RCC 7860 (cell line): ENCODE results near the gene YBEY.

Experiments
- DNase-seq: peaks from one replicate; pipeline ENCODE4 v3.0.0-alpha.2; 2015; ENCODE audit warnings: low spot score
- FAIRE-seq: peaks from 2 replicates; lab custom pipeline; 2012; peaks lifted over from hg19 to GRCh38; lab: Jason Lieb, UNC

YBEY gene

GRCh38 chr21:46264046-46264689 is 22.0 kb upstream of the YBEY start:
- FAIRE-seq (no peak), DNase-seq (no peak)

DNA sequence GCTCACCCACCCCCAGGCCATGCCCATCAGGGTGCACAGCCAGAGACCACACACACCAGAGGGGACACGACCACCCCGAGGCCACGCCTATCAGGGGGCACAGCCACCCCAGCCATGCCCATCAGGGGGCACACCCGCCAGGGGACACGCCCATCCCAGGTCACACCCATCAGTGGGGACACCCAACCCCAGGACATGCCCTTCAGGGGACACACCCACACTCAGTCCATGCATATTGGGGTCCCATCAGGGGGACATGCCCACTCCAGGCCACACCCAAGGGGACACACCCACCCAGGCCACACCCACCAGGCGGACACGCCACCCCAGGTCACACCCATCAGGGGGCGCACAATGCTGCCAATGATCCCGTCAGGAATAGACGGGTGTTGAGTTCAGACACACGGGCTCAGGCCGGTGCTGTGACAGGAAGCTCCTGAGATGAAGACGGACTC is 21.4 kb upstream of the YBEY start:
- no peak for DNase-seq
- FAIRE-seq = no peak

- DNase-seq (no peak), FAIRE-seq (no peak)
These were observed 20.2 kb upstream of the YBEY start for GRCh38 chr21:46265736-46266525.

DNA sequence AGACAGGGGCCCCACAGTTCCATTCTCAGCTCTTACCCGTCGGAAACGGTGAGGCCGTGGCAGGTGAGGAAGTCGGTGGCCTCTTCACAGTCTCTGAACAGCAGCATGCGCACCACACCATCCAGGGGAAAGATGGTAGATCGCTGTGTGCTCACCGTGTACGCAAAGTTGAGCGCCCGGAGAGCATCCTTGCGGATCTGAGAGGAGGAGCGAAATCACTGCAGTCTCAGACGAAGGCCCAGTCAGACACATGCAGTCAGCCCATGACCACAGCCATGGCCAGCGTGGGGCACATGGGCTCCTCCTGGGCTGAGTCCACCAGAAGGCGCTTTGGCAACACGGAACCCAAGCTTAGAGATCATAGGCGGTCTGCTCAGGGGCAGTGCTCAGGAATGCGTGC is 19.2 kb upstream of the YBEY start:
- FAIRE-seq = no peak
- no peak for DNase-seq

GRCh38 chr21:46268371-46268770 is 17.8 kb upstream of the YBEY start:
- no peak for FAIRE-seq
- no peak for DNase-seq

- FAIRE-seq (peak; percentile 97), DNase-seq (peak; percentile 93)
These were observed 16.7 kb upstream of the YBEY start for GRCh38 chr21:46269466-46269865.

- DNase-seq (no peak), FAIRE-seq (no peak)
These were observed 12.8 kb upstream of the YBEY start for GRCh38 chr21:46273341-46273740.

DNA sequence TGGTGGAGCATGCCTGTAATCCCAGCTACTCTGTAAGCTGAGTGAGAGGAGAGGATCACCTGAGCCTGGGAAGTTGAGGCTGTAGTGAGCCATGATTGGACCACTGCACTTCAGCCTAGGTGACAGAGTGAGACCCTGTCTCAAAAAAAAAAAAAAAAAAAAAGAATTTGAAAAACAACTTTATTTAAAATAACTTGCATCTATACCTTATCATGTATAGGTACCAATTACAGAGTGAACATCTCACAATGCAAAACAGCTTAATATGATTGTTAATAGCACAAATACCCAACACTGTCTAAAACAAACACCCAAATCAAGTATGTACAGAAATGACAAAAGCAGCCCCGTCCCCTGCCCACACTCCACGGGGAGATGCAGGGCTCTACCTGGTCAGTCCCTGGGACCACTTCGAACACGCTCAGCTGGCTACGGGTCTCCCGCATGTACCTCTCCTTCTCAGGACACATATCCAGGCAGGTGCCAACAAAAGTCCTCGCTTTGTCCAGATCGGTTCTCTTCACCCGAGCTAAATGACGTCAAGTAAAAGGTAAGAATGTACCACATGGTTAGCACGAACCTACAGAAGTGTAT is 11.2 kb upstream of the YBEY start:
- FAIRE-seq (no peak), DNase-seq (no peak)

DNA sequence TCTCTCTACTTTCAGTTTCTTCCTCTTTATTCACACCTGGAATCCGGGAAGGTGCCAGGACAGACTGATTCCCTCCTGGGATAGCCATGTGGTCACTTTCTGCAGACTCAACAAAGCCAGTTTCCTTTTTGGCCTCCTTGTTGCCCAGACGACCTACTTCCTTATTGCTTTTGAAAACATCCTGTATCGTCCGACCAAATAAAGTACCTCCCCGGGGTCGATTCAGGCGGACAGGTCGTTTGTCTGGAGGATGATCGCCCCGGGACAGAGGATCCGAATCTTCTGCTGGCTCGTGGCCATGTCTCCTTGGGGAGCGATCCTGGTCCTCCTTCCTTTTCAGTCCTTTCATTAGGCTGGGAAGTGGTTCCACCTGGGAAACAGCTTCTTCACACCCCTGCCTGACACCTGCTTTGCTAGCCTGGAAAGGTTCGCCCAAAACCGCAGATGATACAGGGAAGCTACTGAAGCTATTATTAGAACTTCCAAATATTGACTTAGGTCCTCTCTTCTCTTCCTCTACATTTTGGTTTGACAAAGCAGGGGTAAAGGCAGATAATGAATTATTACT is 2.0 kb upstream of the YBEY start:
- DNase-seq (no peak), FAIRE-seq (no peak)

DNA sequence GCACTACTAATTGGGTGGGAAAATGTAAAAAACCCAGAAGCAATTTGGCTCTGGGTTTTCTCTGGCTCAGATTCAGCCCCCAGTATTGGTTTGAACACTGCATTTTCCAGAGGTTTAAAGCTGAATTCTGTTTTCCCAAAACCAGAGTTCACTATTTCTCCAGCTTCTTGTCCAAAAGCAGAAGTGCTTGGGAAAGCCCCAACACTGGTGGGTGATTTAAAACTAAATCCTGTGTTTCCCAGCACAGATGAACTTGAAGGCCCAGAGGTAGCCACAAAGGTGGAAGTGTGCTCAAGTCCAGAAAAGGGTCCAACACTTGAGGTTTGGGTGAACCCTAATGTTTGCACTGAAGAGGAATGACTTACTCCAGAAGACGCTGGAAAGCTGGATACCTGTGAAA is 1.4 kb upstream of the YBEY start:
- FAIRE-seq (no peak), DNase-seq (no peak)

GRCh38 chr21:46285206-46285661 is 908 bp upstream of the YBEY start, which contains the start of gene MCM3AP:
TSS of gene MCM3AP (minus strand) at chr21:46285611. CDS start at chr21:46285286, 325 bp downstream.
- no peak for FAIRE-seq
- no peak for DNase-seq

GRCh38 chr21:46286648-46287002 is 483 bp downstream of the YBEY start:
- no peak for FAIRE-seq
- DNase-seq = no peak

- DNase-seq (no peak), FAIRE-seq (no peak)
These were observed 1.4 kb downstream of the YBEY start for GRCh38 chr21:46287541-46287940.

GRCh38 chr21:46289655-46290179 is 3.6 kb downstream of the YBEY start:
- FAIRE-seq = no peak
- no peak for DNase-seq

- FAIRE-seq (no peak), DNase-seq (no peak)
These were observed 5.4 kb downstream of the YBEY start for GRCh38 chr21:46291561-46291960.

DNA sequence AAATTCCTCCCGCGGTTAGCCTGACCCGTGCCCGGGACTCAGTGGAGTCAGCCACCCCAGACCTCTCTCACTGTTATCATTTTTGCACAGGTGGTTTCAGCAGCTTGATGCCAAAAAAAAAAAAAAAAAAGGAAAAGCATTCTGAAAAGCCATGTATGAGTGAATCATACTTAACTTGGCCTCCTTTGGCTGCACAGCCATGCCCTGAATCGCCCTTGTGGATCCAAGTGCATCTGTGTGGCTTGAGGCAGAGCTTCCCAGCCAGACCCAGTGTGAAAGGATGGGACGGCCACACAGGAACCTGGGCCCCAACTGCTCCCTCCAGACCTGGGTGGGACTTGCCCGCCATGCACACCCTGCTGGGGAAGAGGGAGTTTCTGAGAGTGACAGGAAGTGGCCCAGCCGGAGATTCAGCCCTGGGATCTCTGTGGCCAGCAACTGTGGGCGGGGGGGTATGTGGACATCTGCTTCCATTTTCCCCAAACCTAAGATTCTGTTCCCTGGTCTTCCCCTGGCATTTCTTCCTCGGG is 8.6 kb downstream of the YBEY start:
- FAIRE-seq (peak; percentile 81), DNase-seq (peak; percentile 84)

- no peak for DNase-seq
These were observed 9.1 kb downstream of the YBEY start for GRCh38 chr21:46295177-46295770.

GRCh38 chr21:46295996-46296752 is 10.0 kb downstream of the YBEY start:
- no peak for DNase-seq
- no peak for FAIRE-seq

More at GRCh38 chr21:46295177-46295770, 9.1 kb downstream of the YBEY start:
- FAIRE-seq = no peak

DNA sequence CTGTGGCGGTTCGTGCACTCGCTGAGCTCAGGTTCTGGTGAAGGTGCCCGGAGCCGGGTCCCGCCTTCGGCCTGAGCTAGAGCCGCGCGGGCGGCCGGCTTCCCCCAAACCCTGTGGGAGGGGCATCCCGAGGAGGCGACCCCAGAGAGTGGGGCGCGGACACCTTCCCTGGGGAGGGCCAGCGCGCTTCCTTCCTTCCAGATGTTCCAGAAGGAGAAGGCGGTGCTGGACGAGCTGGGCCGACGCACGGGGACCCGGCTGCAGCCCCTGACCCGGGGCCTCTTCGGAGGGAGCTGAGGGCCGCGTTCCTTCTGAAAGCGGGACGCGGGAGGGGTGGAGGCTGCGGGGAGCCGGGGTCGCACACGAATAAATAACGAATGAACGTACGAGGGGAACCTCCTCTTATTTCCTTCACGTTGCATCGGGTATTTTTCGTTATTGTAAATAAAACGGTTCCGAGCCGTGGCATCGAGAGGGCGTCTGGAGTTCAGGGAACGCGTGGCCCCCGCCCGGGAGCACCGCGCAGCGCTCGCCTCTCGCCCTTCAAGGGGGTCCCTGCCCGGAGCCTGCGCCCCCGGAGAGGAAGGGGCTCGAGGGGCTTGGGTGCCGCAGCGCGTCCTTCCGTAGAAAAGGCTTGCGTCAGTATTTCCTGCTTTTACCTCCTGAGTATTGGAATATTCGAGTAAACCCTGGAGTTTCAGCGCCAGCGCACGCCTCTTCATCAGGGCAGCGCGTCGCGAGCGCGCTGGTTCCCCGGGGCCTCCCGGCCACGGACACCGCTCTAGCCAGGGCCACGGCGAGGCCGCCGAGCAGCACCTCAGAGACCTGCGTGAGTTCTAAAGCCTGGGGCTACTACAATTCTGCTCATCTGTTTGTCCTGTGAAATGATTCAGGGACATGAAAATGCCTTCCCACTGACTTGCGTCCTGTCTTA is 11.5 kb downstream of the YBEY start:
- no peak for FAIRE-seq
- no peak for DNase-seq
